ENCODE results near the gene AIG1.

Gene AIG1

DNA sequence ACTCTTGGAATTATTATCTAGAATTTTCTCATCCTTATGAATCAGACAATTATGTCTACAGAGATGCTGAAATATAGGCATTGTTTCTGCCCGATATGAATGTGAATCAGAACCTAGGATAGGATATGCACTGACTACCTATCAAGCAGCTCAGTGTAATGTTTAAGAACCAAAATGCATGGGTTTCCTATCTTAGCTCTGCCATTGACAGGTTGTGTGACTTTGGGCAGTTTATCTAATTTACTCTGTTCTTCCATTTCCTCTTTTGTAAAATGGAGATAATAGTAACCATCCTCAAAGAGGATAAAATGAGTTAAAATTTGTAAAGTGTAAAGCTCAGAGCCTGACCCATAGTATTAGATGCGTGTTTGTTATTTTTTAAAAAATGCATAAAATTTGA, 10.2 kb upstream of the AIG1 start:
- Histone ChIP-seq H3K4me3 (ENCODE audit: low read depth in 1 of 2, low read length in 2 of 2) (no peak overlapping the region), H3K27ac (ENCODE audit: low read length) (no peak overlapping the region), H3K9ac (ENCODE audit: low read depth, low read length) (no peak overlapping the region), H3K27me3 (ENCODE audit: insufficient read depth, low read length, poor library complexity) (no peaks in the 10 kb centered on the region), H4K20me1 (ENCODE audit: insufficient read depth, low read length) (no peaks in the 10 kb centered on the region), H3K79me2 (ENCODE audit: insufficient read depth, low read length) (no peaks in the 10 kb centered on the region), H2AFZ (ENCODE audit: low read depth, low read length) (no peak overlapping the region), H3K4me1 (ENCODE audit: insufficient read depth, low read length) (no peaks in the 10 kb centered on the region), H3K9me3 (ENCODE audit: insufficient read depth, low read length, severe bottlenecking) (no peaks in the 10 kb centered on the region), H3K36me3 (ENCODE audit: insufficient read depth, low read length) (no peaks in the 10 kb centered on the region), H3K4me2 (ENCODE audit: insufficient read depth, low read length) (no peak overlapping the region)
- DNase-seq, result no peak
- TF ChIP-seq, protein P1, sequence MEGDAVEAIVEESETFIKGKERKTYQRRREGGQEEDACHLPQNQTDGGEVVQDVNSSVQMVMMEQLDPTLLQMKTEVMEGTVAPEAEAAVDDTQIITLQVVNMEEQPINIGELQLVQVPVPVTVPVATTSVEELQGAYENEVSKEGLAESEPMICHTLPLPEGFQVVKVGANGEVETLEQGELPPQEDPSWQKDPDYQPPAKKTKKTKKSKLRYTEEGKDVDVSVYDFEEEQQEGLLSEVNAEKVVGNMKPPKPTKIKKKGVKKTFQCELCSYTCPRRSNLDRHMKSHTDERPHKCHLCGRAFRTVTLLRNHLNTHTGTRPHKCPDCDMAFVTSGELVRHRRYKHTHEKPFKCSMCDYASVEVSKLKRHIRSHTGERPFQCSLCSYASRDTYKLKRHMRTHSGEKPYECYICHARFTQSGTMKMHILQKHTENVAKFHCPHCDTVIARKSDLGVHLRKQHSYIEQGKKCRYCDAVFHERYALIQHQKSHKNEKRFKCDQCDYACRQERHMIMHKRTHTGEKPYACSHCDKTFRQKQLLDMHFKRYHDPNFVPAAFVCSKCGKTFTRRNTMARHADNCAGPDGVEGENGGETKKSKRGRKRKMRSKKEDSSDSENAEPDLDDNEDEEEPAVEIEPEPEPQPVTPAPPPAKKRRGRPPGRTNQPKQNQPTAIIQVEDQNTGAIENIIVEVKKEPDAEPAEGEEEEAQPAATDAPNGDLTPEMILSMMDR (IDR thresholded peaks at IDR 0.05; ENCODE audit: borderline replicate concordance, extremely low read depth, low read length, poor library complexity, severe bottlenecking), result no peak
- no peak for TF ChIP-seq EZH2 (IDR thresholded peaks at IDR 0.05; ENCODE audit: borderline replicate concordance, low read depth, low read length, severe bottlenecking)
- ATAC-seq (ENCODE audit: insufficient read depth, low read depth), result no peak

DNA sequence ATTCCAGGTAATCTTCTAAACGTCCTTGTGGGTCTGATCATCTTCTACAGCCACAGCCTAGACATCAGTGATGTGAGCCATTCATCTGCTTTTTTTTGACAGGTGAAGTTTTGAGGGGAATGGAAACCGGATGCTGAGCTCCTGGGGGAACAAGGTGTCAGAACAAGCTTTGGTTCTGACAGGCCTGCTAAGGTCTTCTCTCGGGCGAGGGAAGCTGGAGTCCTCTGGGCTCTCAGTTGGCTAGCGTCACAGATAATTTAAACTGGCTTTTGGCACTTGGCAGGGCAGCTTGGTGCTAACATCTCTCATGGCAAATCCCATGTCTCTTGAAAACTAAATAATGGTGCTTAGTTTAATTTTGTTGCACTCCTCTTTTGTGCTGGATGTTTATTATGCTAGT, 8.4 kb upstream of the AIG1 start:
- Histone ChIP-seq H2AFZ (ENCODE audit: low read depth, low read length) (no peak overlapping the region), H3K27me3 (ENCODE audit: insufficient read depth, low read length, poor library complexity) (no peaks in the 10 kb centered on the region), H3K79me2 (ENCODE audit: insufficient read depth, low read length) (no peaks in the 10 kb centered on the region), H3K4me1 (ENCODE audit: insufficient read depth, low read length) (no peaks in the 10 kb centered on the region), H3K27ac (ENCODE audit: low read length) (no peak overlapping the region), H4K20me1 (ENCODE audit: insufficient read depth, low read length) (no peaks in the 10 kb centered on the region), H3K36me3 (ENCODE audit: insufficient read depth, low read length) (no peaks in the 10 kb centered on the region), H3K9me3 (ENCODE audit: insufficient read depth, low read length, severe bottlenecking) (no peaks in the 10 kb centered on the region), H3K9ac (ENCODE audit: low read depth, low read length) (no peak overlapping the region), H3K4me2 (ENCODE audit: insufficient read depth, low read length) (no peak overlapping the region), H3K4me3 (ENCODE audit: low read depth in 1 of 2, low read length in 2 of 2) (no peak overlapping the region)
- DNase-seq (no peak), ATAC-seq (ENCODE audit: insufficient read depth, low read depth) (no peak)
- no peak for TF ChIP-seq EZH2 (IDR thresholded peaks at IDR 0.05; ENCODE audit: borderline replicate concordance, low read depth, low read length, severe bottlenecking)

DNA sequence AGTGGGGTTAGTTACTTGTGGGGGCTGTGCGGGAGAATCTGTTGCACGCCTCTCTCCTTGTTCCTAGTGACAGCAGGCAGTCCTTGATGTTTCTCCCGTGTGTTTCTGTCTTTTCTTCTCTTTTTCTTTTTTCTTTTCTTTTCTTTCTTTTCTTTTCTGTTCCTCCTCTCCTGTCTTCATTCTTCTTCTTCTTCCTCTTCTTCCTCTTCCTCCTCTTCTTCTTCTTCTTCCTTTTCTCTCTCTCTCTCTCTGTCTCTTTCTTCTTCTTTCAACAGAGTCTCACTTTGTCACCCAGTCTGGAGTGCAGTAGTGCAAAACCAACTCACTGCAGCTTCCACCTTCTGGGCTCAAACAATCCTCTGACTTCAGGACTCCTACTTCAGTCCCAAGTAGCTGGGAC, 6.8 kb upstream of the AIG1 start:
- H2AFZ ChIP-seq (ENCODE audit: low read depth, low read length), result no peak overlapping the region

DNA sequence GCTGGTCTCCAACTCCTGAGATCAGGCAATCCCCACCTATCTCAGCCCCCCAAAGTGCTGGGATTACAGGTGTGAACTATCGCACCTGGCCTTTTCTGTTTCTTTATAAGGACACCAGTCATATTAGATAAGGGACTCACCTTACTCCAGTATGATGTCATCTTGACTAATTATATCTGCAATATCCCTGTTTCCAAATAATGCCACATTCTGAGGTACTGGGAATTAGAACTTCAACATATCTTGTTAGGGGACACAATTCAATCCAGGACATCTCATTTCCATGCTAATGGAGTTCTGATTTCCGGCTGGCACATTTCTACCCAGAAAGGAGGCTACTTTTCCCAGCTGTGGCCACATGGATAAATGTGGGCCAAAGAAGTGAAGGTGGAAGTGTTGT, 6.4 kb upstream of the AIG1 start:
- H4K20me1 ChIP-seq (ENCODE audit: insufficient read depth, low read length), result no peaks in the 10 kb centered on the region
- no peaks in the 10 kb centered on the region for H3K79me2 ChIP-seq (ENCODE audit: insufficient read depth, low read length)

More for the DNA sequence above, 6.8 kb upstream of the AIG1 start:
- no peaks in the 10 kb centered on the region for H3K36me3 ChIP-seq (ENCODE audit: insufficient read depth, low read length)
- no peak overlapping the region for H3K4me2 ChIP-seq (ENCODE audit: insufficient read depth, low read length)
- H3K4me3 ChIP-seq (ENCODE audit: low read depth in 1 of 2, low read length in 2 of 2), result no peak overlapping the region
- no peaks in the 10 kb centered on the region for H3K9me3 ChIP-seq (ENCODE audit: insufficient read depth, low read length, severe bottlenecking)
- no peak overlapping the region for H3K9ac ChIP-seq (ENCODE audit: low read depth, low read length)
- H3K27ac ChIP-seq (ENCODE audit: low read length), result no peak overlapping the region
- TF ChIP-seq, protein P1 (IDR thresholded peaks at IDR 0.05; ENCODE audit: borderline replicate concordance, extremely low read depth, low read length, poor library complexity, severe bottlenecking), result no peak
- TF ChIP-seq EZH2 (IDR thresholded peaks at IDR 0.05; ENCODE audit: borderline replicate concordance, low read depth, low read length, severe bottlenecking), result no peak
- ATAC-seq (ENCODE audit: insufficient read depth, low read depth) (no peak; the same call in 1 of the 3 replicates), DNase-seq (no peak)
- no peaks in the 10 kb centered on the region for H3K27me3 ChIP-seq (ENCODE audit: insufficient read depth, low read length, poor library complexity)
- peaks cover 1% of the 10 kb centered on the region; the same call in 1 of the 2 replicates for H3K4me1 ChIP-seq (ENCODE audit: insufficient read depth, low read length)
- no peaks in the 10 kb centered on the region for H4K20me1 ChIP-seq (ENCODE audit: insufficient read depth, low read length)
- no peaks in the 10 kb centered on the region for H3K79me2 ChIP-seq (ENCODE audit: insufficient read depth, low read length)

More for the DNA sequence above, 6.4 kb upstream of the AIG1 start:
- ATAC-seq (ENCODE audit: insufficient read depth, low read depth), result no peak
- Histone ChIP-seq H3K4me3 (ENCODE audit: low read depth in 1 of 2, low read length in 2 of 2) (no peak overlapping the region), H3K36me3 (ENCODE audit: insufficient read depth, low read length) (no peaks in the 10 kb centered on the region), H3K4me2 (ENCODE audit: insufficient read depth, low read length) (no peak overlapping the region), H2AFZ (ENCODE audit: low read depth, low read length) (no peak overlapping the region), H3K4me1 (ENCODE audit: insufficient read depth, low read length) (peaks cover 6% of the 10 kb centered on the region; the same call in 1 of the 2 replicates), H3K9ac (ENCODE audit: low read depth, low read length) (no peak overlapping the region), H3K27ac (ENCODE audit: low read length) (no peak overlapping the region), H3K9me3 (ENCODE audit: insufficient read depth, low read length, severe bottlenecking) (no peaks in the 10 kb centered on the region), H3K27me3 (ENCODE audit: insufficient read depth, low read length, poor library complexity) (no peaks in the 10 kb centered on the region)
- no peak for DNase-seq
- TF ChIP-seq EZH2 (IDR thresholded peaks at IDR 0.05; ENCODE audit: borderline replicate concordance, low read depth, low read length, severe bottlenecking), result no peak
- TF ChIP-seq, protein P1 (IDR thresholded peaks at IDR 0.05; ENCODE audit: borderline replicate concordance, extremely low read depth, low read length, poor library complexity, severe bottlenecking), result no peak
